MM.1S (cell line): ENCODE data around the gene TACSTD2.

ENCODE experiments used
- CTCF ChIP-seq: fragments of 300-600 bp; sonication (generic); IDR thresholded peaks from 2 replicates; pipeline ENCODE4 v1.5.1; 2016; ENCODE audit warnings: antibody characterized with exemption, low read length, mixed read lengths
- EZH2 ChIP-seq: fragments of 300-600 bp; sonication (generic); optimal IDR thresholded peaks from 2 replicates; pipeline ENCODE3; 2017; ENCODE audit warnings: low read depth, mild to moderate bottlenecking, antibody characterized with exemption, low read length, mixed read lengths

GRCh38 chr1:58594546-58594945 is 17.5 kb upstream of the TACSTD2 start:
- TF ChIP-seq CTCF (no peak), EZH2 (no peak)
